ENCODE measurements around the gene PSD4. TPM values are rescaled to one million over a fixed set of nuclear protein-coding genes. Genes with fewer than 3 reads are reported as not detected.

Gene PSD4
- 20.3 TPM for total RNA-seq

DNA sequence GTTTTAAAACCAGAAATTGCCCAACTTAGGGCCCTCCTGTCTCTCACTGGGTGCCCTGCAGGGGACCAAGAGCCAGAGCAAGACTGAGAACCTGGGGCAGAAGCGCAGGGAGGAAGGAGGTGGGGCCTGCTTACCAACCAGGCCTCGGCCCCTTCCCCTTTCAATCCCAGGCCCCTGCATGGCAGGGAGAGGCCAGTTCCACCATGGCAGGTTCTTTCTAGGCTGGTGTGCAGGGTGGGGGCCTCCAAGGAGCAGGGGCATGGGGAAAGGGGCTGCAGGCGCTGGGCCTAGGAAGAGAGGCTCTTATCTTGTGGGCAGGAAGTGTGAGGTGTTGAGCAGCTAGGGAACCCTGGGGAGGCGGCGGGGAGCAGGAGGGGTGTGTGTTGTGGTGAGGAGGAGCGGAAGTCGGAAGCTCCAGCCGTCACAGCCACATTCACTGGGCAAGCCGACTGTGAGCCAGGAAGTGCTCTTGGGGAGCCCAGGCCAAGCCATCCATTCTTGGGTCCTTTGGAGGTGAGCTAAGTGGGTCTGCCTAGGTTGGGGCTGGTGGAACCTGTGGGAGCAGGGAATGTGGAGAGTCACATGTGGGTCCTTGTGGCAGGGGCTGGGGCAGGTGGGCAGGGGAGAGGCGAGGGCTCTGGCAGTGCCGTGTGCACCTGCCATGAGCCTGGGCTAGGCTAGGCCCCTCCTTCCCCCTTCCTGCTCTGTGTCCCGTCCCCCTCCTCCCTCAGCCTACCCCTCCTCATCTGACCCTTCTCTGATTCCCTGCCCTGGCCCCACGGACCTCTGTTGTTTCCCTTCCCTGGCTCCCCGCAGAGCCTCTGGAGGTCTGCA lies at the start of gene PSD4:
Gene PSD4 (plus strand): TSS at position 430 of the 834 bp plus-strand sequence. CDS start 8,486 bp downstream, outside the sequence.
- peak; percentile 73 for DNase-seq (ENCODE audit: low spot score)
- intact Hi-C loops (cut with DNase I), result no loop called here
- ATAC-seq, result peak; percentile 73

DNA sequence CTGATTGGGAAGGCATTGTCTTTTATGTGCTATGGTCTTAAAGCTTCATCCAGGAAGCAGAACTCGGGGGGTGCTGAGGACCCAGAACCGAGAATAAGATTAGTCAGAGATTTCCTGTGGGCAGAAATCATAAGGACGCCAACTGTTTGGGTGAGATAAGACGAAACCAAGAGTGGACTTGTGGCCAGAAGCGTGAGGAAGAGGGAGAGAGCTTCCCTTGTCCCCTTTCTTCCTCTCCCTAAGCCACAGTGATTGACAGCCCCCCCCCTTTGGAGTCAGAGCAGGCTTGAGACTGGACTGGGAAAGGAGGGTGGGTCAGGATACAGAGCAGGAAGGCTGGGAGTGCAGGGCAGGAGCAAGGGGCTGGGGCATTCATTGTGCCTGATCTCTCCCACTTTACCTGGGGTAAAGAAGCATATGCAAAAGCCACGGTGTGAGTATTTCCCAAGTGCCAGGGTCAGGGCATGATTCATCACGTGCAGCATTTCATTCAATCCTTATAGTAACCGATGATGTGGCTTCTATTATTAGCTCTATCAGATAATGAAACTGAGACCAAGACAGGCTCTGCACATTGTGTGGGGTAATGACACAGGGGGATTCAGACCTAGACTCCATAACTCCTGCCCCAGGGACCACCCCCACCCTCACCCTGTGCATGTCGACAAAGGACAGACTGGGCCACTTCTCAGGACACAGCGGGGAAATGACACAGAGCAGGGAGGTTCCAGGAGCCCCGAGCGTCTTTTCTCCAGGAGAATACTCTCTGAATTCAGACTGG lies 49.4 kb upstream of the PSD4 start:
- DNase-seq (ENCODE audit: low spot score) (no peak), ATAC-seq (peak; percentile 27)
- intact Hi-C loops (cut with DNase I), result no loop called here

DNA sequence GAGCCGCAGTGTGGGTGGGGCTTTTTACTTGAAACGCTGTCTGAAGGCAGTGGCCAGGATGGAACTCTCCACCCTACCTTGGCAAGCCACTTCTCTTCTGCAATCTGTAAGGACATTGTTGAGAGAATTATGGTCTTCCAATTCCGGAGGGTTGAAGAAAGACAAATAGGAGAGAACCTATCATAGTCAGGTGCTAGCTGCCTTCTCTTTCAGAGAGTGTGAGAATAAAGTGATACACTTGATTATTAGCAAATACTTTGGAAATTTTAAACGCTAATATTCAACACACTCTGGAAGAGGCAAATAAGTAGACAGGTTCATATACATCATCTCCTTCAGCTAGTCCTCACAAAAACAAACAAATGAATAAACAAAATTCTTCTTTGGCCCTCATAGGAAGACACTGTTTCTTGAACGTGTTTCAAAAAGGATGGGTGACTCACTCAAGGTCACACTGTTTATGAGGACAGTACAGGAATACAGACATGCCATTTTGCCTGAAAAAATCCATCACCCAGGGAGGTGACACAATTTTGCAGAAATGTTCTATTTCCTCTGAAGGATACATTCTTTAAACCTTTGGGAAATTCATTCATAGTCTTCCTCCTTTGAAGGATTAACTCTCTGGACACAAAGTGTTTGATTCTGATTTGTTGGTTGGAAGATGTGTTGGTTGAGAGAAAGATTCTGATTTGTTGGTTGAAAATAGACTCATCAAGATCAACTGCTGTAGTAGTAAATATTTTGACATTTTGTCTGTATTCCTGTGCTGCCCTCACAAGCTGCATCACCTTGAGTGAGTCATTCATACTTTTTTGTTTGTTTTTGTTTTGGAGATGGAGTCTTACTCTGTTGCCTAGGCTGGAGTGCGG lies 48.6 kb upstream of the PSD4 start:
- intact Hi-C loops (cut with DNase I), result no loop called here
- ATAC-seq, result no peak
- DNase-seq (ENCODE audit: low spot score), result no peak

DNA sequence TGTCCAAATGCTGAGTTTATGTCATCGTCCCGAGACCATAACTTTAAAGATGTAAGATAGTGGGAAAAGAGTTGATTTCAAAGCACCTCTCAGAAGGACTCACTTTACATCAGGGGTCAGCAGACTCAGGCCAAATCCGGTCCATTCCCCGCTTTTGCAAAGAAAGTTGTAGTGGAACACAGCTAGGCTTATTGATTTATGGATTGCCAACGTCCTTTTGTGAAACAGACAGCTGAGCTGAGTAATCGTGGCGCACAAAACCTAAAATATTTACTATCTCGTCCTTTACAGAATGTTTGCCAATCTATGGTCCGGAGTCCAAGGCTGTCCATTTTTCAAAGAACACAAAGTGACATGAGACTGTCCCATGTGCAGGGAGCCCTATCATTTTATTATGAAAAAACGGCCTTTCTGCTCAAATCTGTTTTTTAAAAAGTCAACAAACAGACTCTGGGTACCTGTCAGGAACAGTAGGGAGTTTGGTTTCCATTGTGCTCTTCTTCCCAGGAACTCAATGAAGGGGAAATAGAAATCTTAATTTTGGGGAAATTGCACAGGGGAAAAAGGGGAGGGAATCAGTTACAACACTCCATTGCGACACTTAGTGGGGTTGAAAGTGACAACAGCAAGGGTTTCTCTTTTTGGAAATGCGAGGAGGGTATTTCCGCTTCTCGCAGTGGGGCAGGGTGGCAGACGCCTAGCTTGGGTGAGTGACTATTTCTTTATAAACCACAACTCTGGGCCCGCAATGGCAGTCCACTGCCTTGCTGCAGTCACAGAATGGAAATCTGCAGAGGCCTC lies 46.7 kb upstream of the PSD4 start, which contains the start of gene IL1RN:
Gene IL1RN (plus strand): TSS at position 754 of the 801 bp plus-strand sequence. CDS start 27 bp downstream, at position 781.
- intact Hi-C loops (cut with DNase I), result no loop called here
- DNase-seq (ENCODE audit: low spot score) (no peak), ATAC-seq (peak; percentile 57)

DNA sequence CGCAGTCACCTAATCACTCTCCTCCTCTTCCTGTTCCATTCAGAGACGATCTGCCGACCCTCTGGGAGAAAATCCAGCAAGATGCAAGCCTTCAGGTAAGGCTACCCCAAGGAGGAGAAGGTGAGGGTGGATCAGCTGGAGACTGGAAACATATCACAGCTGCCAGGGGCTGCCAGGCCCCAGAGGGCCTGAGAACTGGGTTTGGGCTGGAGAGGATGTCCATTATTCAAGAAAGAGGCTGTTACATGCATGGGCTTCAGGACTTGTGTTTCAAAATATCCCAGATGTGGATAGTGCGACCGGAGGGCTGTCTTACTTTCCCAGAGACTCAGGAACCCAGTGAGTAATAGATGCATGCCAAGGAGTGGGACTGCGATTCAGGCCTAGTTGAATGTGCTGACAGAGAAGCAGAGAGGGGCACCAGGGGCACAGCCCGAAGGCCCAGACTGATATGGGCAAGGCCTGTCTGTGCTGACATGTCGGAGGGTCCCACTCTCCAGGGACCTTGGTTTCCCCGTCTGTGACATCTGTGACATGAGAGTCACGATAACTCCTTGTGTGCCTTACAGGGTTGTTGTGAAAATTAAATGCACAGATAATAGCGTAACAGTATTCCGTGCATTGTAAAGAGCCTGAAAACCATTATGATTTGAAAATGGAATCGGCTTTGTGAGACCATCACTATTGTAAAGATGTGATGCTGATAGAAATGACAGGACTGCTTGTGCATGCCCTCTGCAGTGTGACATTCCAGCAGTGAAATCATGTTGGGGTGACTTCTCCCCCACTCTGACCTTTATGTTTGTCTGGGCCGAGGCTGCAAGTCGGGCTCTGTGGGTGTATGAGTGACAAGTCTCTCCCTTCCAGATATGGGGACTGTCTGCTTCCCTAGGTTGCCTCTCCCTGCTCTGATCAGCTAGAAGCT lies 45.9 kb upstream of the PSD4 start:
- DNase-seq (ENCODE audit: low spot score), result no peak

DNA sequence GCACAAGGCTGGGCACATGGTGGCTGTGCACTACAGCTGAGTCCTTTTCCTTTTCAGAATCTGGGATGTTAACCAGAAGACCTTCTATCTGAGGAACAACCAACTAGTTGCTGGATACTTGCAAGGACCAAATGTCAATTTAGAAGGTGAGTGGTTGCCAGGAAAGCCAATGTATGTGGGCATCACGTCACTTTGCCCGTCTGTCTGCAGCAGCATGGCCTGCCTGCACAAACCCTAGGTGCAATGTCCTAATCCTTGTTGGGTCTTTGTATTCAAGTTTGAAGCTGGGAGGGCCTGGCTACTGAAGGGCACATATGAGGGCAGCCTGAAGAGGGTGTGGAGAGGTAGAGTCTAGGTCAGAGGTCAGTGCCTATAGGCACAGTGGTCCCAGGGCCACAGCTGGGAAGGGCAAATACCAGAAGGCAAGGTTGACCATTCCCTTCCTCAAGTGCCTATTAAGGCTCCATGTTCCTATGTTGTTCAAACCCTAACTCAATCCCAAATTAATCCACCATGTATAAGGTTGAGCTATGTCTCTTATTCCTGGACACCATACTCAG lies 44.2 kb upstream of the PSD4 start:
- intact Hi-C loops (cut with DNase I), result loop anchor here (10.0 kb wide), 1 partner anchor 235 kb away; no protein-coding TSS in a partner anchor

More for the DNA sequence above, 45.9 kb upstream of the PSD4 start:
- intact Hi-C loops (cut with DNase I), result no loop called here
- no peak for ATAC-seq

DNA sequence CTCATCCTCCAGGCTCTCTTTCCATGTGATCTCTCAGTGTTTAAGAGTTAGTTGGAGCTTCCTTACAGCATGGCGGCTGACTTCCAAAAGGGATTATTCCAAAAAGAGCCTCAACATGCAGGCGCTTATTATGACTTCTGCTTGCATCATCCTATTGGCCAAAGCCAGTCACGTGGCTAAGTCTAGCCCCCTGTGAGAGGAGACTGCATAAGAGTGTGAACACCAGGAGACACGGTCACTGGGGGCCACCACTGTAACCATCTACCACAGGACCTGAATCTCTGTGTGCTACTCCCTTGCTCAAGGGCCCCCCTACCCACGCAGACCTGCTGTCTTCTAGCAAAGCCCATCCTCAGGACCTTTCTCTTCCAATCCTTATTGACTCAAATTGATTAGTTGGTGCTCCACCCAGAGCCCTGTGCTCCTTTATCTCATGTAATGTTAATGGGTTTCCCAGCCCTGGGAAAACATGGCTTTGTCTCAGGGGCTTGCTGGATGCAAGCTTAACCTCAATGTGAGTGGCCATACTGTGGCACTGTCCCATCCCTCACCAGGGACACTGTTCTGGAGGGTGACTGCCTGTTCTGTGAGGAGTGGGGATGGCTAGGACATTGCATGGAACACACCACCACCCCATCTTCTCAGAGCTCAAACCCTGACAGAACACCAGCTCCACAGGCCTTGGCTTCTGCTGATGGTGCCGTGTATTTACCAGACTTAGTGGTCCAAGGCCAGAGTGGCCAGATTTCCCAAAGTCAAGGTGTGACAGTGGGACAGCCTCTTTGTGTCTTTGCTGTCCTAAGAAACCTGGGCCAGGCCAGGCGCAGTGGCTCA lies 42.2 kb upstream of the PSD4 start:
- intact Hi-C loops (cut with DNase I), result loop anchor here (10.0 kb wide), 1 partner anchor 233 kb away; no protein-coding TSS in a partner anchor
- ATAC-seq (no peak), DNase-seq (ENCODE audit: low spot score) (no peak)

More for the DNA sequence above, 44.2 kb upstream of the PSD4 start:
- ATAC-seq (no peak), DNase-seq (ENCODE audit: low spot score) (no peak)

DNA sequence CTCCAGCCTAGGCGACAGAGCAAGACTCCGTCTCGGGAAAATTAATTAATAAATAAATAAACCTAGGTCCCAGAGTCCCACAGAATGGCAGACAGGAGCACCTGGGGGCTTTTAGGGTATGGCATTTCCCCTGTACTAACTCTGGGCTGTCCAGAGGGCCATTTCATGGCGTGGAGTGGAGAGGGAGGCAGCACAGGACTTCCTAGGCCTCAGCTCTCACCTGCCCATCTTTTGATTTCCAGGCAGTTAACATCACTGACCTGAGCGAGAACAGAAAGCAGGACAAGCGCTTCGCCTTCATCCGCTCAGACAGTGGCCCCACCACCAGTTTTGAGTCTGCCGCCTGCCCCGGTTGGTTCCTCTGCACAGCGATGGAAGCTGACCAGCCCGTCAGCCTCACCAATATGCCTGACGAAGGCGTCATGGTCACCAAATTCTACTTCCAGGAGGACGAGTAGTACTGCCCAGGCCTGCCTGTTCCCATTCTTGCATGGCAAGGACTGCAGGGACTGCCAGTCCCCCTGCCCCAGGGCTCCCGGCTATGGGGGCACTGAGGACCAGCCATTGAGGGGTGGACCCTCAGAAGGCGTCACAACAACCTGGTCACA lies 41.3 kb upstream of the PSD4 start:
- DNase-seq (ENCODE audit: low spot score), result no peak
- no peak for ATAC-seq
- intact Hi-C loops (cut with DNase I), result loop anchor here (10.0 kb wide), 1 partner anchor 232 kb away; no protein-coding TSS in a partner anchor

DNA sequence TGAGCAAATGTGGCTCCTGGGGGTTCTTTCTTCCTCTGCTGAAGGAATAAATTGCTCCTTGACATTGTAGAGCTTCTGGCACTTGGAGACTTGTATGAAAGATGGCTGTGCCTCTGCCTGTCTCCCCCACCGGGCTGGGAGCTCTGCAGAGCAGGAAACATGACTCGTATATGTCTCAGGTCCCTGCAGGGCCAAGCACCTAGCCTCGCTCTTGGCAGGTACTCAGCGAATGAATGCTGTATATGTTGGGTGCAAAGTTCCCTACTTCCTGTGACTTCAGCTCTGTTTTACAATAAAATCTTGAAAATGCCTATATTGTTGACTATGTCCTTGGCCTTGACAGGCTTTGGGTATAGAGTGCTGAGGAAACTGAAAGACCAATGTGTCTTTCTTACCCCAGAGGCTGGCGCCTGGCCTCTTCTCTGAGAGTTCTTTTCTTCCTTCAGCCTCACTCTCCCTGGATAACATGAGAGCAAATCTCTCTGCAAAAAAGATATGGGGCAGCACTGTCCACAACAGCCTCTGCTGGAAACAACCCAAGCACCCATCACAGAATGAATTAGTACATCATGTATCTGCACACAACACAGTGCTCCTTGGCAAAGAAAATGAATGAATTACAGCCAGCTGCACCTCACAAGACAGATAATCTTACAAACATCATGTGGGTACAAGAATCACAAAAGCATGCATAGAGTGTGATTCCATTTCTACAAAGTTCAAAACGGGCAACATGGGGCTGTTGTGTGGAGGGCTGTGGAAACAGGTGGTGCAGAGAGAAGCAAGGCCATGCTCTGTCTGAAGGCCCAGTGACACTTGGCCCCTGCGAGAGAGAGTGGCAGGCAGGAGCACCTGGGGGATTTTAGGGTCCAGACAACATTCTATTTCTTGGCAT lies 39.8 kb upstream of the PSD4 start:
- ATAC-seq, result no peak

DNA sequence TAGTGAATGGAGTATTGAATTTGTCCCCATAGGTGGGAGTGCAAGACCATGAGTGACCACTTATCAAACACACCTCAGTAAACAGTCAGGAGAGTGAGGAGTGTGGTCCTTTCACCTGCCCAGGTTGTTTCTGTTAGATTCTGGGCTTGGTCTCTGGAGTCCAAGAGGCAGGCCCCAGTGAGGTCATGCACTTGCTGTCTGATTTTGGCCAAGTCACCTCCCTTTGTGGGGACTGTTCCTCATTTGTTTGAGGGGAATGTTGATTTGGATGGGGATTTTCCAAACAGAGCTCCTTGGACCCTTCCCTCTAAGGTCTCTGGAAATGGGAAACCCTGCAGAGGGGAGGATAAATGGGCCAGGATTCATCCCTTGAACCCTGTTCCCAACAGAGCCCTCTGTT lies 39.1 kb upstream of the PSD4 start:
- intact Hi-C loops (cut with DNase I), result loop anchor here (10.0 kb wide), 1 partner anchor 230 kb away; no protein-coding TSS in a partner anchor
- ATAC-seq (no peak), DNase-seq (ENCODE audit: low spot score) (no peak)

More for the DNA sequence above, 39.8 kb upstream of the PSD4 start:
- intact Hi-C loops (cut with DNase I), result loop anchor here (10.0 kb wide), 1 partner anchor 231 kb away; no protein-coding TSS in a partner anchor
- DNase-seq (ENCODE audit: low spot score), result no peak

DNA sequence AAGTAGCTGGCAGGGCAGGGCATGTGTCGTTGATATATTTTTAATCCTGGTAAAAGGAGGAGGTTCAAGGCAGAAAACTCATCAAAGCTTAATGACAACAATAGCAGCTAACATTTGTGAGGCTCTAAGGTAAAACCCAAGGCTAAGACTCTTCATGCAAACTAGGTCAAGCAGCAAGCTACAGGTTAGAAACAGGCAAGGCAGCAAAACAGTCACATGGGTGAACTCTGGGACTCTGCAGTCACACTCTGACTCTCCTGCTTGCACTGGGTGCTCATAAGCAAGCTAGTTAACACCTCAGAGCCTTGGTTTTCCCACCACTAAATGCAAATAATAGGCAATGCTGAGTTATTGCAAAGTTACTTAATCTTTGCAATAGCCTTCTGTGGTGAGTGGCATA lies 38.5 kb upstream of the PSD4 start:
- no peak for DNase-seq (ENCODE audit: low spot score)
- intact Hi-C loops (cut with DNase I), result loop anchor here (10.0 kb wide), 1 partner anchor 229 kb away; no protein-coding TSS in a partner anchor
- no peak for ATAC-seq

DNA sequence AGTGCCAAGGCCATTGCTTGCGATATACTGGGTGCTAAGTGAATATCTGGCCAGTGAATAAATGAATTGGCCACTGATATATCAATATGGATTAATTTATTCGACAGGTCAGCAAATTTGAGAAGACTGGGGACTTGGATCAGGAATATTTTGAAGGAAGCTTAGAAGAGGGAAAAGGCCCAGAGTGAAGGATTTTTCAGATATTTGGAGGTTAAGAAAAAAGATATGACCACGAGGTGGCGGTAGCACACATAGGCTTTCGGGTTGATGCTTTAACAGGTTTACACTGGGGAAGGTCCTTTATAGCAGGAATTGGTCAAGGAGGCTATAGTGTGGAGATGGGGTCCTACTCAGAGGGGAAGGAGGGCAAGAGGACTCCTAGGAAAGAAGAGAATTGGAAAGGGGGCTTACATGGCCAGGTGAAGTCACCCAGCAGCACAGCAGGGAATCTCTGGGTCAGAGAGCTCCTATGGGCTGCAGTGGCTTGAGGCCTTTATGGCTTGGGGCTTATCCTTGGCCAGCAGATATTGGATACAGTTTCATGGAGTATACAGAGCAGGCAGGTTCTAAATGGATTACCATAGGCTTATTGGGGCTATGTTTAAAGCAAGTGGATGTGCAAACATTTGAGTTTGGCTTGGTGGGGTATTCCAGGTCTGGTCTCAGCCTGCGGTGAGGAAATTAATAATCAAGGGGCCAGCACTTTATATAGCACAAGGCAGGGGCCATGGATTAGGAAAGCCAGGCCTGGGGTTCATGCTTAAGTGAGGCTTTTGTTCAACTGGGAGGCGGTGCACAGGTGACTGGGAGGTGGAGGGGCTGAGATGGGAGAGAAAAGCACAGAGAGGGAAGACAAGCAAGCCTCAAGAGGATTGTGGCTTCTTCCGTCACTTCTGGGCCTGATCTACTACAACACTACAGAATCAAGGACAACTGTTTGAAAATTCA lies 36.7 kb upstream of the PSD4 start:
- intact Hi-C loops (cut with DNase I), result loop anchor here (10.0 kb wide), 1 partner anchor 228 kb away; no protein-coding TSS in a partner anchor
- ATAC-seq (peak; percentile 36), DNase-seq (ENCODE audit: low spot score) (no peak)

DNA sequence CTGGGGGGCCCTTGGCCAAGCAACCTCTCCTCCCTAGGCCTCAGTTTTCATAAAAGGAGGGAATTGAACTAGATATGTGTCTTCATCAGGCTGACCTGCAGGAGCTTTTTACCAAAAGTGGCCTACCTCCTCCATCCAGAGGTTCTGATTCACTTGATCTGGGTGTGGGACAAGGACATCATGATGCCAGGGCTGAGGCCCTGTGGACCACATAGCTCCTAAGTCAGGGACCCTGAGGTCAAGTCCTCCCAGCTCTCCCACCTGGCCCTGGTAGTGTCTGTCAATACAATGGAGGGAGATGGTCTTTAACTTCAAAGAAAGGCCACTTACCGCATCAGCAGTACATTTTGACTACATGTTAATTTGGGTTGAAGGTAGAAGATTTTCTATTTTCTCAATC lies 35.9 kb upstream of the PSD4 start:
- ATAC-seq, result no peak
- intact Hi-C loops (cut with DNase I), result loop anchor here (10.0 kb wide), 1 partner anchor 227 kb away; no protein-coding TSS in a partner anchor
- DNase-seq (ENCODE audit: low spot score), result no peak

All from sciatic nerve (tissue), 2 donors.